Measurements from ENCODE around the gene ITIH1.

- no peak for TF ChIP-seq POLR2AphosphoS5 (IDR thresholded peaks at IDR 0.05)
- TF ChIP-seq CTCF (IDR thresholded peaks at IDR 0.05) = no peak
- TF ChIP-seq POLR2A (IDR thresholded peaks at IDR 0.05) = no peak
Measured at GRCh38 chr3:52779011-52779836, 1.8 kb downstream of the ITIH1 start.

Data from sigmoid colon (tissue), 4 donors.